Hepatocyte (in vitro differentiated cells): ENCODE data around the gene CAPN12.

Experiments used
- CTCF ChIP-seq: fragments of 200-600 bp; sonication (generic); IDR thresholded peaks from 2 replicates; pipeline ENCODE4 v1.5.1; 2016; ENCODE audit warnings: antibody characterized with exemption, mild to moderate bottlenecking; ENCODE audit not compliant: poor library complexity
- EZH2 ChIP-seq: fragments of 200-600 bp; sonication (generic); IDR thresholded peaks from 2 replicates; pipeline ENCODE4 v1.6.1; 2016; ENCODE audit warnings: antibody characterized with exemption, mild to moderate bottlenecking, borderline replicate concordance

GRCh38 chr19:38727306-38727867 is 16.9 kb downstream of the CAPN12 start:
- TF ChIP-seq CTCF (no peak), EZH2 (no peak)
